Stomach (tissue), 9 donors: ENCODE measurements around the gene ARFGEF3. TPM values are rescaled to one million over a fixed set of nuclear protein-coding genes. Genes with fewer than 3 reads are reported as not detected.

ENCODE experiments used
- DNase-seq, 2 donors: peaks; one replicate each; pipeline versions ENCODE4 v3.0.0 to v3.0.0-alpha.2; 2013 to 2019
- H3K27ac ChIP-seq, 5 donors: fragments of 200-600 bp in 4 of 5; sonication (generic) in 4 of 5; one replicate each; pipeline ENCODE4 v1.5.1; 2013 to 2019; ENCODE audit warnings: mild to moderate bottlenecking in 1 of 5, moderate library complexity in 1 of 5
- H3K27me3 ChIP-seq, 3 donors: fragments of 200-600 bp; sonication (generic); one replicate each; pipeline ENCODE4 v1.5.1; 2017 to 2019; ENCODE audit warnings: mixed run types in 1 of 3
- H3K36me3 ChIP-seq, 4 donors: fragments of 200-600 bp; sonication (generic); 1 replicate in 3 of 4; 2 replicates in 1 of 4; pipeline ENCODE4 v1.5.1; 2016 to 2019
- H3K4me1 ChIP-seq, 4 donors: fragments of 200-600 bp; sonication (generic); one replicate each; pipeline ENCODE4 v1.5.1; 2016 to 2019
- H3K4me3 ChIP-seq, 4 donors: fragments of 200-600 bp; sonication (generic) in 3 of 4; one replicate each; pipeline ENCODE4 v1.5.1; 2016 to 2019; ENCODE audit warnings: mild to moderate bottlenecking in 1 of 4
- H3K9me3 ChIP-seq, 4 donors: fragments of 200-600 bp; sonication (generic); one replicate each; pipeline ENCODE4 v1.5.1; 2016 to 2019
- EP300 ChIP-seq: sonication (generic); formaldehyde crosslinking; IDR thresholded peaks from one replicate; pipeline ENCODE4 v1.6.1; 2017; ENCODE audit warnings: antibody characterized with exemption
- POLR2A ChIP-seq, 4 donors: fragments of 450-650 bp; IDR thresholded peaks; one replicate each; pipeline ENCODE4 v1.6.1; 2016; ENCODE audit warnings: antibody characterized with exemption in 4 of 4, control low read depth in 2 of 4, mild to moderate bottlenecking in 1 of 4, moderate library complexity in 1 of 4
- POLR2AphosphoS5 ChIP-seq, 3 donors: sonication (generic); formaldehyde crosslinking; IDR thresholded peaks; one replicate each; pipeline ENCODE4 v1.6.1; 2016; ENCODE audit warnings: antibody characterized with exemption in 3 of 3
- WGBS, 5 donors: extraction: QIAGEN DNeasy Blood & Tissue Kit in 3 of 5; methylation state at CpG; one replicate each; pipeline versions ENCODE4 v1.1.5 to v1.1.7; 2013 to 2018; 5-methylcytosine and 5-hydroxymethylcytosine counted together
- intact Hi-C: fragments of 100-400 bp; cut with DNase I; formaldehyde crosslinking; loops from one replicate; pipeline ENCODE4 v1.15.1; 2023; ENCODE audit warnings: low total_unique reads
- polyA plus RNA-seq, 3 donors: library from polyadenylated mRNA; stranded (reverse); fragments of 200-250 nt; gene quantifications; one replicate each; pipeline ENCODE4 v1.2.3, GENCODE V29; 2013
- total RNA-seq, 5 donors: library from RNA; depleted of rRNA; stranded (reverse); fragments of >200 nt; gene quantifications; one replicate each; pipeline versions ENCODE4 v1.1.0 to v1.2.3, GENCODE V29; 2014 to 2016
- TF ChIP-seq, protein P1 (sequence below), 7 experiments: fragments of 450-650 bp in 4 of 7; fragments of 200-600 bp in 3 of 7; sonication (generic) in 3 of 7; IDR thresholded peaks; one replicate each; pipeline ENCODE4 v1.5.1; 2016 to 2019; ENCODE audit warnings: antibody characterized with exemption in 7 of 7, control low read depth in 2 of 7, mild to moderate bottlenecking in 1 of 7
- donor health status: healthy with polysubstance abuse.
- donor health status: Bipolar disorder and iron deficiency.
- donor health status: healthy.

The ARFGEF3 gene
- total and polyA plus RNA-seq, 8 donors, result 3.2 to 44.6 (median 13.2) TPM

- DNase-seq, result no peak
- TF ChIP-seq POLR2A (IDR thresholded peaks at IDR 0.05) (no peak), EP300 (no peak), POLR2AphosphoS5 (IDR thresholded peaks at IDR 0.05) (no peak)
- TF ChIP-seq, protein P1, sequence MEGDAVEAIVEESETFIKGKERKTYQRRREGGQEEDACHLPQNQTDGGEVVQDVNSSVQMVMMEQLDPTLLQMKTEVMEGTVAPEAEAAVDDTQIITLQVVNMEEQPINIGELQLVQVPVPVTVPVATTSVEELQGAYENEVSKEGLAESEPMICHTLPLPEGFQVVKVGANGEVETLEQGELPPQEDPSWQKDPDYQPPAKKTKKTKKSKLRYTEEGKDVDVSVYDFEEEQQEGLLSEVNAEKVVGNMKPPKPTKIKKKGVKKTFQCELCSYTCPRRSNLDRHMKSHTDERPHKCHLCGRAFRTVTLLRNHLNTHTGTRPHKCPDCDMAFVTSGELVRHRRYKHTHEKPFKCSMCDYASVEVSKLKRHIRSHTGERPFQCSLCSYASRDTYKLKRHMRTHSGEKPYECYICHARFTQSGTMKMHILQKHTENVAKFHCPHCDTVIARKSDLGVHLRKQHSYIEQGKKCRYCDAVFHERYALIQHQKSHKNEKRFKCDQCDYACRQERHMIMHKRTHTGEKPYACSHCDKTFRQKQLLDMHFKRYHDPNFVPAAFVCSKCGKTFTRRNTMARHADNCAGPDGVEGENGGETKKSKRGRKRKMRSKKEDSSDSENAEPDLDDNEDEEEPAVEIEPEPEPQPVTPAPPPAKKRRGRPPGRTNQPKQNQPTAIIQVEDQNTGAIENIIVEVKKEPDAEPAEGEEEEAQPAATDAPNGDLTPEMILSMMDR (IDR thresholded peaks at IDR 0.05), result no peak
- Histone ChIP-seq H3K4me3 (no peak overlapping the region), H3K27ac (peak overlapping the region; percentile 76 to 96 (median 81)), H3K9me3 (no peaks in the 10 kb centered on the region), H3K27me3 (no peaks in the 10 kb centered on the region), H3K36me3 (peaks cover 0 to 20% (median 12%) of the 10 kb centered on the region in 4 donors), H3K4me1 (peaks cover 0 to 30% (median 8%) of the 10 kb centered on the region in 4 donors)
- 88 to 94% (median 90%) methylated on average over 4 of the region's 4 CpGs for WGBS, 5 donors
- intact Hi-C loops, result no loop called here
Observed at GRCh38 chr6:138250053-138250452, 88.3 kb downstream of the ARFGEF3 start.

GRCh38 chr6:138250513-138251247 lies 88.9 kb downstream of the ARFGEF3 start:
- DNase-seq, result peak; percentile 85 to 92
- Histone ChIP-seq H3K4me1 (peaks cover 0 to 30% (median 8%) of the 10 kb centered on the region in 4 donors), H3K36me3 (peaks cover 0 to 18% (median 12%) of the 10 kb centered on the region in 4 donors), H3K27me3 (no peaks in the 10 kb centered on the region), H3K4me3 (no peak overlapping the region), H3K27ac (peak overlapping the region; percentile 76 to 96 (median 81)), H3K9me3 (no peaks in the 10 kb centered on the region)
- no peak for TF ChIP-seq EP300
- TF ChIP-seq POLR2AphosphoS5 (IDR thresholded peaks at IDR 0.05), result peak; percentile 37 to 77 (median 62)
- intact Hi-C loops, result no loop called here
- WGBS, 5 donors, result 31 to 64% (median 39%) methylated on average over 16 of the region's 16 CpGs

DNA sequence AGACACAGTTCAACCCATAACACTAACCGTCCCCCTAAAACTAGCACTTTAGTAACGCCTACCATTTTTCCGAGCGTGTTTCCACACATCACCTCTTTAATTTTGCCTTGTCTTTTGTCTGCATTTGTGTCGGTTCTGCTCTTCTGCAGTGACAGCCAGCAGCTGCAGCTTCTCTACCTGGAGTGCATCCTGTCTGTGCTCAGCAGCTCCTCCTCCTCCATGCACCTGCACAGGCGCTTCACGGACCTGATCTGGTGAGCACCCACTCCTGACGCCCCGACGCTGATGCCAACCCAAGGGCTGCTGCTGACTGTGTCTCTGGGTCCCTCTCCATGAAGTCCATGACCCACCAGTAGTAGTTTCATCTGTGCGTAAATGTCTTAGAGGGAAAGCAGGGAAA lies 92.0 kb downstream of the ARFGEF3 start:
- 93 to 97% (median 95%) methylated on average over 11 of the region's 11 CpGs for WGBS, 5 donors
- no peak for DNase-seq
- Histone ChIP-seq H3K4me1 (peaks cover 15 to 41% (median 17%) of the 10 kb centered on the region in 4 donors), H3K9me3 (no peaks in the 10 kb centered on the region), H3K4me3 (no peak overlapping the region), H3K27ac (no peak overlapping the region), H3K27me3 (no peaks in the 10 kb centered on the region), H3K36me3 (peaks cover 0 to 18% (median 11%) of the 10 kb centered on the region in 4 donors)
- intact Hi-C loops, result no loop called here
- TF ChIP-seq POLR2A (IDR thresholded peaks at IDR 0.05), result no peak
- TF ChIP-seq EP300, result no peak
- TF ChIP-seq, protein P1 (IDR thresholded peaks at IDR 0.05), result no peak
- TF ChIP-seq POLR2AphosphoS5 (IDR thresholded peaks at IDR 0.05), result no peak

- Histone ChIP-seq H3K27me3 (no peaks in the 10 kb centered on the region), H3K27ac (peak overlapping the region in 2 of 5 donors; percentile 10 to 30), H3K4me1 (peaks cover 7 to 29% (median 24%) of the 10 kb centered on the region in 4 donors), H3K4me3 (no peak overlapping the region), H3K9me3 (no peaks in the 10 kb centered on the region), H3K36me3 (peaks cover 0 to 18% (median 11%) of the 10 kb centered on the region in 4 donors)
- intact Hi-C loops, result no loop called here
- 93 to 96% (median 94%) methylated on average over 12 to 20 of the region's 20 CpGs for WGBS, 5 donors
- TF ChIP-seq, protein P1 (IDR thresholded peaks at IDR 0.05), result no peak
- no peak for TF ChIP-seq POLR2A (IDR thresholded peaks at IDR 0.05)
- TF ChIP-seq POLR2AphosphoS5 (IDR thresholded peaks at IDR 0.05), result no peak
- TF ChIP-seq EP300, result no peak
- no peak for DNase-seq
Observed at GRCh38 chr6:138255443-138255842, 93.7 kb downstream of the ARFGEF3 start.

DNA sequence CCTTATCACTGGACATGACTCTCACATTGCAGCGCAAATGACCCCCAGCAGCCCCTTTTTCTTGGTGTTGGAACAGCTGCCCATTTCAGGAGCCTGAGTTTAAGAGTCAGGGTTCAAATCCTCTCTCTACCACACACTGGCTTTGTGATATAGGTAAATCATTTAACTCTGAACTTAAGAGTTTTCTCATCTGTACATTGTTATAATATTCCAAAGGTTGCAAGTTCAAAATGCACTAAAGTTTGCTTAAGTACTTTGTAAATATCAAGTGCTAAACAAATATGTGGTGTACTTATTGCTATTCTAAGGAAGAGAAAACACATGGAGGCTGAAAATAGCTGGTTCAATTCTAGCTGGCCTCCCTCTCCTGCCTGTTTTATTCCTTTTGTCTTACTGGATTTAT lies 95.9 kb downstream of the ARFGEF3 start:
- WGBS, 5 donors, result 50 to 91% (median 79%) methylated on average over 1 of the region's 1 CpG
- H3K36me3 ChIP-seq, result peaks cover 0 to 25% (median 15%) of the 10 kb centered on the region in 4 donors
- intact Hi-C loops, result no loop called here
- H3K27ac ChIP-seq, result peak overlapping the region; percentile 63 to 82 (median 79)
- no peaks in the 10 kb centered on the region for H3K27me3 ChIP-seq
- H3K9me3 ChIP-seq, result no peaks in the 10 kb centered on the region
- no peak overlapping the region for H3K4me3 ChIP-seq
- peaks cover 0 to 27% (median 17%) of the 10 kb centered on the region in 4 donors for H3K4me1 ChIP-seq
- DNase-seq, result no peak
- TF ChIP-seq EP300, result no peak
- TF ChIP-seq POLR2A (IDR thresholded peaks at IDR 0.05), result no peak
- TF ChIP-seq POLR2AphosphoS5 (IDR thresholded peaks at IDR 0.05), result no peak
- TF ChIP-seq, protein P1 (IDR thresholded peaks at IDR 0.05), result no peak
